Fibroblast of lung (primary cell): ENCODE data around the gene PUSL1.

ENCODE experiments used
- CTCF ChIP-seq, 2 donors: IDR thresholded peaks in 1 of 2; conservative IDR thresholded peaks in 1 of 2; 1 replicate in 1 of 2; 2 replicates in 1 of 2; pipeline ENCODE4 v1.5.1; 2011 to 2012; ENCODE audit warnings: low read length in 2 of 2, control low read depth in 1 of 2, inconsistent platforms in 1 of 2, low read depth in 1 of 2, mild to moderate bottlenecking in 1 of 2
- EZH2 ChIP-seq: IDR thresholded peaks from 2 replicates; pipeline ENCODE4 v1.5.1; 2012; ENCODE audit warnings: low read length, control low read depth, mild to moderate bottlenecking; ENCODE audit errors: missing control alignments

GRCh38 chr1:1278620-1279019 lies 29.8 kb upstream of the PUSL1 start:
- TF ChIP-seq CTCF (conservative IDR thresholded peaks at IDR 0.05 in 1 of 2, IDR thresholded peaks at IDR 0.05 in 1 of 2; ENCODE audit: low read depth in 1 of 2, low read length in 2 of 2) (no peak), EZH2 (no peak)
